ENCODE results near the gene ACOT11.

The ACOT11 gene

GRCh38 chr1:54607821-54608565, 60.0 kb downstream of the ACOT11 start:
- Histone ChIP-seq H3K4me3 (replicated peaks; ENCODE audit: insufficient read depth, low read length) (no peak overlapping the region), H3K27me3 (ENCODE audit: insufficient read depth, poor library complexity, severe bottlenecking) (no peaks in the 10 kb centered on the region), H3K27ac (replicated peaks) (no peak overlapping the region)
- TF ChIP-seq REST (IDR thresholded peaks at IDR 0.05; ENCODE audit: insufficient replicate concordance, low read depth), result no peak
- no peak for TF ChIP-seq GABPA (IDR thresholded peaks at IDR 0.05; ENCODE audit: low read depth)
- TF ChIP-seq CTCF (IDR thresholded peaks at IDR 0.05; ENCODE audit: insufficient read depth, low read length), result no peak
- TF ChIP-seq SPI1 (IDR thresholded peaks at IDR 0.05; ENCODE audit: borderline replicate concordance, low read depth), result no peak
- TF ChIP-seq POLR2AphosphoS5 (IDR thresholded peaks at IDR 0.05; ENCODE audit: low read depth), result no peak
- DNase-seq (ENCODE audit: low read depth in 1 of 2, low spot score in 1 of 2), result no peak

- no peak for TF ChIP-seq CTCF (IDR thresholded peaks at IDR 0.05; ENCODE audit: insufficient read depth, low read length)
- TF ChIP-seq GABPA (IDR thresholded peaks at IDR 0.05; ENCODE audit: low read depth), result no peak
- no peak for TF ChIP-seq POLR2AphosphoS5 (IDR thresholded peaks at IDR 0.05; ENCODE audit: low read depth)
- TF ChIP-seq SPI1 (IDR thresholded peaks at IDR 0.05; ENCODE audit: borderline replicate concordance, low read depth), result no peak
- no peak for TF ChIP-seq REST (IDR thresholded peaks at IDR 0.05; ENCODE audit: insufficient replicate concordance, low read depth)
Observed at GRCh38 chr1:54608566-54609230, 60.7 kb downstream of the ACOT11 start.

GRCh38 chr1:54609301-54609921, 61.4 kb downstream of the ACOT11 start:
- Histone ChIP-seq H3K27ac (replicated peaks) (no peak overlapping the region), H3K4me3 (replicated peaks; ENCODE audit: insufficient read depth, low read length) (no peak overlapping the region), H3K27me3 (ENCODE audit: insufficient read depth, poor library complexity, severe bottlenecking) (no peaks in the 10 kb centered on the region)
- TF ChIP-seq POLR2AphosphoS5 (IDR thresholded peaks at IDR 0.05; ENCODE audit: low read depth) (no peak), CTCF (IDR thresholded peaks at IDR 0.05; ENCODE audit: insufficient read depth, low read length) (no peak), GABPA (IDR thresholded peaks at IDR 0.05; ENCODE audit: low read depth) (no peak), SPI1 (IDR thresholded peaks at IDR 0.05; ENCODE audit: borderline replicate concordance, low read depth) (no peak), REST (IDR thresholded peaks at IDR 0.05; ENCODE audit: insufficient replicate concordance, low read depth) (no peak)
- no peak for DNase-seq (ENCODE audit: low read depth in 1 of 2, low spot score in 1 of 2)

More at GRCh38 chr1:54608566-54609230, 60.7 kb downstream of the ACOT11 start:
- H3K4me3 ChIP-seq (replicated peaks; ENCODE audit: insufficient read depth, low read length), result no peak overlapping the region
- DNase-seq (ENCODE audit: low read depth in 1 of 2, low spot score in 1 of 2), result no peak
- H3K27ac ChIP-seq (replicated peaks), result no peak overlapping the region
- H3K27me3 ChIP-seq (ENCODE audit: insufficient read depth, poor library complexity, severe bottlenecking), result no peaks in the 10 kb centered on the region

Measured in HL-60 (cell line).